OCI-LY7 (cell line): ENCODE results near the gene NMRAL1. TPM values are rescaled to one million over a fixed set of nuclear protein-coding genes. Genes with fewer than 3 reads are reported as not detected.
A peak's percentile ranks its signal among the peaks of the same experiment; 100 is the strongest.

Experiments used
- BruUV-seq: library from RNA; stranded (reverse); fragments of 400-500 nt; replicated peaks from 2 replicates; lab custom pipeline; 2021; lab: Mats Ljungman, UMichigan
- CTCF ChIA-PET: fragments of 300-600 bp; sonication (Branson Sonifier 250); formaldehyde crosslinking; loops from one replicate; lab custom pipeline; 2022; ENCODE audit warnings: antibody characterized with exemption; ENCODE audit not compliant: unreplicated experiment; lab: Charles Lee
- POLR2A ChIA-PET: fragments of 300-600 bp; sonication (Branson Sonifier 250); formaldehyde crosslinking; loops from one replicate; lab custom pipeline; 2022; ENCODE audit warnings: antibody characterized with exemption; lab: Charles Lee
- DNase-seq: peaks from one replicate; pipeline ENCODE4 v3.0.0-alpha.2; 2015; ENCODE audit warnings: low spot score
- H2AFZ ChIP-seq: fragments of 200-600 bp; sonication (generic), shearing (Covaris generic); 2 replicates; pipeline ENCODE4 v1.6.1; 2014; ENCODE audit warnings: mild to moderate bottlenecking, antibody characterized with exemption, low read length, moderate library complexity
- H3K27ac ChIP-seq: fragments of 200-600 bp; sonication (generic); 2 replicates; pipeline ENCODE4 v1.5.1; 2014; ENCODE audit warnings: mixed run types, low read depth, mild to moderate bottlenecking, moderate library complexity, low read length, inconsistent platforms; ENCODE audit not compliant: poor library complexity, severe bottlenecking
- H3K36me3 ChIP-seq: fragments of 200-600 bp; sonication (generic); 2 replicates; pipeline ENCODE4 v1.6.1; 2014; ENCODE audit warnings: mild to moderate bottlenecking, antibody characterized with exemption, low read length, moderate library complexity, mixed read lengths; ENCODE audit not compliant: insufficient read depth
- H3K4me1 ChIP-seq: fragments of 200-600 bp; sonication (generic); 2 replicates; pipeline ENCODE4 v1.5.1; 2014; ENCODE audit warnings: mild to moderate bottlenecking, low read length; ENCODE audit not compliant: insufficient read depth, poor library complexity, severe bottlenecking
- H3K4me2 ChIP-seq: fragments of 200-600 bp; sonication (generic); 2 replicates; pipeline ENCODE4 v1.6.1; 2014; ENCODE audit warnings: mild to moderate bottlenecking, low read length
- H3K4me3 ChIP-seq: fragments of 200-600 bp; sonication (generic); 2 replicates; pipeline ENCODE4 v1.5.1; 2014; ENCODE audit warnings: mild to moderate bottlenecking, low read depth, low read length; ENCODE audit not compliant: poor library complexity, severe bottlenecking
- H3K79me2 ChIP-seq: fragments of 200-600 bp; sonication (generic); 2 replicates; pipeline ENCODE4 v1.6.1; 2016; ENCODE audit warnings: low read depth, mild to moderate bottlenecking, low read length, moderate library complexity, mixed read lengths; ENCODE audit not compliant: insufficient read depth
- H3K9me2 ChIP-seq: fragments of 200-600 bp; sonication (generic); 2 replicates; pipeline ENCODE4 v1.6.1; 2016; ENCODE audit warnings: mild to moderate bottlenecking, low read length, mixed read lengths; ENCODE audit not compliant: insufficient read depth
- H3K9me3 ChIP-seq: fragments of 200-600 bp; sonication (generic); 2 replicates; pipeline ENCODE4 v1.6.1; 2014; ENCODE audit warnings: mild to moderate bottlenecking, mixed run types, low read length, mixed read lengths
- H4K20me1 ChIP-seq: fragments of 200-600 bp; sonication (generic); 2 replicates; pipeline ENCODE4 v1.6.1; 2014; ENCODE audit warnings: mild to moderate bottlenecking, antibody characterized with exemption, low read length, moderate library complexity, mixed read lengths; ENCODE audit not compliant: insufficient read depth
- CTCF ChIP-seq: fragments of 200-600 bp; sonication (generic); conservative IDR thresholded peaks from 2 replicates; pipeline ENCODE4 v1.5.1; 2014; ENCODE audit warnings: mild to moderate bottlenecking, antibody characterized with exemption, low read length, moderate library complexity, mixed read lengths
- EZH2phosphoT487 ChIP-seq: fragments of 200-600 bp; sonication (generic); IDR thresholded peaks from 2 replicates; pipeline ENCODE4 v1.6.1; 2018; ENCODE audit warnings: low read depth, borderline replicate concordance, mild to moderate bottlenecking, mixed run types, antibody characterized with exemption, low read length, moderate library complexity, mixed read lengths
- intact Hi-C: fragments of 100-400 bp; cut with micrococcal nuclease; formaldehyde crosslinking; loops from one replicate; pipeline ENCODE4 v1.10.0; 2022; ENCODE audit not compliant: unreplicated experiment
- total RNA-seq, 2 experiments: library from RNA; depleted of rRNA in 1 of 2; stranded (reverse); fragments of >200 nt in 1 of 2; shearing (Covaris generic) in 1 of 2; gene quantifications; 2 replicates each; pipeline ENCODE4 v1.2.3, GENCODE V29; 2014 to 2022

The NMRAL1 gene
- total RNA-seq, 2 experiments from 2014 or later = 92.8 to 139 TPM

- CTCF ChIA-PET = no interaction called here
- DNase-seq = peak; percentile 71
- Histone ChIP-seq H3K4me2 (peak overlapping the region; percentile 99), H3K9me2 (no peaks in the 10 kb centered on the region), H2AFZ (peak overlapping the region; percentile 89; the same call in 1 of the 2 replicates), H4K20me1 (no peaks in the 10 kb centered on the region), H3K79me2 (peaks cover 57% of the 10 kb centered on the region), H3K9me3 (no peaks in the 10 kb centered on the region), H3K36me3 (peaks cover 42% of the 10 kb centered on the region), H3K4me1 (peaks cover 23% of the 10 kb centered on the region), H3K27ac (peak overlapping the region; percentile 88), H3K4me3 (peak overlapping the region; percentile 90)
- TF ChIP-seq CTCF (0 out of 2 replicates have a peak, but pooled peaks have one; percentile 24), EZH2phosphoT487 (no peak)
- POLR2A ChIA-PET = interaction anchor here (1.7 kb wide), 1 partner anchor 9 kb away, joined by 4 read pairs; no protein-coding TSS in a partner anchor
- no TSS peak for BruUV-seq
- intact Hi-C loops = loop anchor here (1.0 to 10.0 kb wide), 2 partner anchors 48 to 419 kb away; partner anchors contain the start of genes GLYR1, NMRAL1 and UBN1
Measured at GRCh38 chr16:4426021-4426684, 48.3 kb downstream of the NMRAL1 start.

GRCh38 chr16:4425378-4426020 is 48.9 kb downstream of the NMRAL1 start, which contains the start of gene DNAJA3:
TSS of gene DNAJA3 (plus strand) at chr16:4425868. CDS start at chr16:4425882, 14 bp downstream.
- Histone ChIP-seq H3K79me2 (peaks cover 50% of the 10 kb centered on the region), H3K4me3 (peak within 1 kb of the TSS; percentile 90), H3K9me2 (no peaks in the 10 kb centered on the region), H2AFZ (peak within 1 kb of the TSS; percentile 89), H3K27ac (peak within 1 kb of the TSS; percentile 88), H3K9me3 (no peaks in the 10 kb centered on the region), H3K4me1 (peaks cover 23% of the 10 kb centered on the region), H4K20me1 (no peaks in the 10 kb centered on the region), H3K4me2 (peak within 1 kb of the TSS; percentile 99), H3K36me3 (peaks cover 36% of the 10 kb centered on the region)
- CTCF ChIA-PET = no interaction called here
- no peak for TF ChIP-seq EZH2phosphoT487
- TF ChIP-seq CTCF = no peak
- BruUV-seq = no TSS peak
- peak; percentile 97 for DNase-seq
- POLR2A ChIA-PET = no interaction called here
- intact Hi-C loops = loop anchor here (1.0 to 10.0 kb wide), 2 partner anchors 49 to 419 kb away; partner anchors contain the start of genes GLYR1, NMRAL1 and UBN1
